OCI-LY3 (cell line): ENCODE data around the gene PRDX3.

Experiments
- H2AFZ ChIP-seq: fragments of 200-600, 300-600 bp; shearing (Covaris generic); 2 replicates; pipeline ENCODE4 v1.6.0; 2014; ENCODE audit warnings: antibody characterized with exemption, low read depth, low read length
- H3K27ac ChIP-seq: fragments of 200-600, 300-600 bp; sonication (generic); 2 replicates; pipeline ENCODE4 v1.5.1; 2014; ENCODE audit warnings: mild to moderate bottlenecking, low read length, moderate library complexity, mixed read lengths
- H3K27me3 ChIP-seq: fragments of 200-600, 300-600 bp; sonication (generic); 2 replicates; pipeline ENCODE4 v1.6.1; 2014; ENCODE audit warnings: low read depth, low read length, mixed read lengths
- H3K36me3 ChIP-seq: fragments of 200-600, 300-600 bp; sonication (generic); replicated peaks from 2 replicates; pipeline ENCODE3; 2014; ENCODE audit warnings: low read depth, low read length, mixed read lengths
- H3K4me1 ChIP-seq: fragments of 300-600, 200-600 bp; sonication (generic); 2 replicates; pipeline ENCODE4 v1.6.1; 2014; ENCODE audit warnings: low read length, mixed read lengths
- H3K4me2 ChIP-seq: fragments of 200-600, 300-600 bp; sonication (generic); 2 replicates; pipeline ENCODE4 v1.6.1; 2014; ENCODE audit warnings: low read length, mixed read lengths
- H3K4me3 ChIP-seq: fragments of 300-600, 200-600 bp; sonication (generic); 2 replicates; pipeline ENCODE4 v1.5.1; 2014; ENCODE audit warnings: antibody characterized with exemption, mild to moderate bottlenecking, low read length, moderate library complexity
- H3K79me2 ChIP-seq: fragments of 300-600, 200-600 bp; shearing (Covaris generic); 2 replicates; pipeline ENCODE4 v1.6.1; 2014; ENCODE audit warnings: mild to moderate bottlenecking, low read length, mixed read lengths
- H3K9ac ChIP-seq: fragments of 300-600, 200-600 bp; shearing (Covaris generic); 2 replicates; pipeline ENCODE4 v1.6.0; 2014; ENCODE audit warnings: mild to moderate bottlenecking, low read length, moderate library complexity
- H3K9me3 ChIP-seq: fragments of 200-600, 300-600 bp; shearing (Covaris generic); 2 replicates; pipeline ENCODE4 v1.6.1; 2014; ENCODE audit warnings: low read length, mixed read lengths; ENCODE audit not compliant: insufficient read depth
- H4K20me1 ChIP-seq: fragments of 200-600, 300-600 bp; sonication (generic); 2 replicates; pipeline ENCODE4 v1.6.1; 2016; ENCODE audit warnings: low read length, mixed read lengths; ENCODE audit not compliant: insufficient read depth
- CTCF ChIP-seq: fragments of 200-600, 300-600 bp; sonication (generic); IDR thresholded peaks from 2 replicates; pipeline ENCODE4 v1.5.1; 2014; ENCODE audit warnings: antibody characterized with exemption, low read length, low read depth
- EZH2phosphoT487 ChIP-seq: fragments of 200-600 bp; shearing (Covaris generic); IDR thresholded peaks from 2 replicates; pipeline ENCODE4 v1.6.1; 2018; ENCODE audit warnings: antibody characterized with exemption, mixed run types, low read depth

Gene PRDX3

GRCh38 chr10:119199231-119199992 lies 20.8 kb upstream of the PRDX3 start:
- no peaks in the 10 kb centered on the region for H3K9me3 ChIP-seq
- H3K27me3 ChIP-seq, result peaks cover 8% of the 10 kb centered on the region
- H3K9ac ChIP-seq, result no peak overlapping the region
- H3K79me2 ChIP-seq, result no peaks in the 10 kb centered on the region
- H3K4me2 ChIP-seq, result peak overlapping the region; percentile 70; the same call in 1 of the 2 replicates
- no peak overlapping the region for H3K27ac ChIP-seq
- TF ChIP-seq CTCF, result peak; percentile 62
- no peak for TF ChIP-seq EZH2phosphoT487
- no peak overlapping the region for H3K4me3 ChIP-seq
- no peak overlapping the region for H2AFZ ChIP-seq
- no peaks in the 10 kb centered on the region for H3K36me3 ChIP-seq
- H4K20me1 ChIP-seq, result no peaks in the 10 kb centered on the region
- H3K4me1 ChIP-seq, result no peaks in the 10 kb centered on the region

GRCh38 chr10:119198438-119198837 lies 19.8 kb upstream of the PRDX3 start:
- Histone ChIP-seq H3K9me3 (no peaks in the 10 kb centered on the region), H3K4me3 (peak overlapping the region; percentile 63), H3K9ac (no peak overlapping the region), H2AFZ (peak overlapping the region; percentile 67; the same call in 1 of the 2 replicates), H3K79me2 (no peaks in the 10 kb centered on the region), H3K4me2 (peak overlapping the region; percentile 70), H3K4me1 (no peaks in the 10 kb centered on the region), H3K36me3 (no peaks in the 10 kb centered on the region), H3K27me3 (peaks cover 8% of the 10 kb centered on the region), H4K20me1 (no peaks in the 10 kb centered on the region), H3K27ac (no peak overlapping the region)
- TF ChIP-seq EZH2phosphoT487 (no peak), CTCF (peak; percentile 60)

- Histone ChIP-seq H3K27me3 (peaks cover 8% of the 10 kb centered on the region), H2AFZ (no peak overlapping the region), H3K9ac (no peak overlapping the region), H3K4me1 (no peaks in the 10 kb centered on the region), H3K4me2 (no peak overlapping the region), H3K9me3 (no peaks in the 10 kb centered on the region), H3K4me3 (no peak overlapping the region), H3K36me3 (no peaks in the 10 kb centered on the region), H3K79me2 (no peaks in the 10 kb centered on the region), H3K27ac (no peak overlapping the region), H4K20me1 (no peaks in the 10 kb centered on the region)
- TF ChIP-seq EZH2phosphoT487, result no peak
- no peak for TF ChIP-seq CTCF
Measured at GRCh38 chr10:119197921-119198320, 19.3 kb upstream of the PRDX3 start.

- no peaks in the 10 kb centered on the region for H4K20me1 ChIP-seq
- no peak overlapping the region for H3K27ac ChIP-seq
- no peak overlapping the region for H3K4me2 ChIP-seq
- no peaks in the 10 kb centered on the region for H3K4me1 ChIP-seq
- H2AFZ ChIP-seq, result no peak overlapping the region
- no peak overlapping the region for H3K4me3 ChIP-seq
- H3K9me3 ChIP-seq, result no peaks in the 10 kb centered on the region
- TF ChIP-seq EZH2phosphoT487, result no peak
- TF ChIP-seq CTCF, result no peak
- no peaks in the 10 kb centered on the region for H3K36me3 ChIP-seq
- H3K9ac ChIP-seq, result no peak overlapping the region
- no peaks in the 10 kb centered on the region for H3K79me2 ChIP-seq
- H3K27me3 ChIP-seq, result no peaks in the 10 kb centered on the region
Measured at GRCh38 chr10:119191881-119192280, 13.3 kb upstream of the PRDX3 start.
